Sigmoid colon (tissue), 4 donors: Measurements from ENCODE around the gene RBM26.

Source experiments
- EP300 ChIP-seq, 4 donors: sonication (generic); formaldehyde crosslinking; IDR thresholded peaks; one replicate each; pipeline ENCODE4 v1.6.1; 2017; ENCODE audit warnings: antibody characterized with exemption in 4 of 4
- POLR2A ChIP-seq, 2 donors: fragments of 450-650 bp; IDR thresholded peaks; one replicate each; pipeline ENCODE4 v1.6.1; 2016; ENCODE audit warnings: antibody characterized with exemption in 2 of 2, mild to moderate bottlenecking in 2 of 2, moderate library complexity in 2 of 2
- POLR2AphosphoS5 ChIP-seq, 4 donors: sonication (generic); formaldehyde crosslinking; IDR thresholded peaks; one replicate each; pipeline ENCODE4 v1.6.1; 2017; ENCODE audit warnings: antibody characterized with exemption in 4 of 4
- TF ChIP-seq, protein P1 (sequence below), 4 experiments: fragments of 450-650 bp in 3 of 4; fragments of 200-600 bp in 1 of 4; IDR thresholded peaks; one replicate each; pipeline ENCODE4 v1.5.1; 2016 to 2019; ENCODE audit warnings: antibody characterized with exemption in 4 of 4, mild to moderate bottlenecking in 3 of 4, moderate library complexity in 2 of 4

DNA sequence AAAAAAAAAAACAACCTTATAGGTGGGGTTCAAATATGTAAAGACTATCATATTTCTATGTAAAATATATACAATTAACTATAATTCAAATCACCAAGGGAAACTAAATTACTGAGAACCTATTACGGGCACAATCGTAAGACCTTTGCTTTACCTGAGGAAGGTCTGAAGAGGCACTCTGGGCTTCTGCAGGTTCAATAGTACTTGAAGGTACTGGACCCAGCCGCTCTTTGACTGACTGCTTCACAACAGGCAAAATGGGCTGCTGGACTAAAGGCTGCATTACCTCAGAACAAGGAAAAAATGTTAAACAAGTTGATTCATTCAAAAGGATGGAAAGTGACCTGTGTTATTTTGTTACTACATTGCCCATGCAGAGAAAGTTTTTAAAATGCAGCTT, 51.8 kb downstream of the RBM26 start:
- TF ChIP-seq, protein P1, sequence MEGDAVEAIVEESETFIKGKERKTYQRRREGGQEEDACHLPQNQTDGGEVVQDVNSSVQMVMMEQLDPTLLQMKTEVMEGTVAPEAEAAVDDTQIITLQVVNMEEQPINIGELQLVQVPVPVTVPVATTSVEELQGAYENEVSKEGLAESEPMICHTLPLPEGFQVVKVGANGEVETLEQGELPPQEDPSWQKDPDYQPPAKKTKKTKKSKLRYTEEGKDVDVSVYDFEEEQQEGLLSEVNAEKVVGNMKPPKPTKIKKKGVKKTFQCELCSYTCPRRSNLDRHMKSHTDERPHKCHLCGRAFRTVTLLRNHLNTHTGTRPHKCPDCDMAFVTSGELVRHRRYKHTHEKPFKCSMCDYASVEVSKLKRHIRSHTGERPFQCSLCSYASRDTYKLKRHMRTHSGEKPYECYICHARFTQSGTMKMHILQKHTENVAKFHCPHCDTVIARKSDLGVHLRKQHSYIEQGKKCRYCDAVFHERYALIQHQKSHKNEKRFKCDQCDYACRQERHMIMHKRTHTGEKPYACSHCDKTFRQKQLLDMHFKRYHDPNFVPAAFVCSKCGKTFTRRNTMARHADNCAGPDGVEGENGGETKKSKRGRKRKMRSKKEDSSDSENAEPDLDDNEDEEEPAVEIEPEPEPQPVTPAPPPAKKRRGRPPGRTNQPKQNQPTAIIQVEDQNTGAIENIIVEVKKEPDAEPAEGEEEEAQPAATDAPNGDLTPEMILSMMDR (IDR thresholded peaks at IDR 0.05) = no peak
- TF ChIP-seq POLR2A (IDR thresholded peaks at IDR 0.05) (no peak), EP300 (IDR thresholded peaks at IDR 0.05) (no peak), POLR2AphosphoS5 (IDR thresholded peaks at IDR 0.05) (no peak)
